Measurements from ENCODE around the gene RPL39L. TPM values are rescaled to one million over a fixed set of nuclear protein-coding genes. Genes with fewer than 3 reads are reported as not detected.

The RPL39L gene
- total RNA-seq: 1 to 10 TPM; 5.4 to 8.9 (median 7.4) TPM

GRCh38 chr3:187139126-187139894 is at the start of gene RPL39L:
TSS of gene RPL39L (minus strand) at chr3:187139496. CDS start at chr3:187121300, 18,196 bp downstream.
- Histone ChIP-seq H3K36me3 (no peaks in the 10 kb centered on the region), H3K4me3 (peak within 1 kb of the TSS; percentile 30 to 65), H3K9me3 (no peaks in the 10 kb centered on the region), H3K27ac (peak within 1 kb of the TSS in 3 of 4 donors; percentile 63 to 78 (median 72)), H3K4me1 (peaks cover 0 to 16% (median 0%) of the 10 kb centered on the region in 3 donors), H3K27me3 (no peaks in the 10 kb centered on the region)
- peak; percentile 97 for ATAC-seq
- peak; percentile 69 to 86 (median 77) for TF ChIP-seq CTCF (IDR thresholded peaks at IDR 0.05)
- TF ChIP-seq EP300 (IDR thresholded peaks at IDR 0.05): no peak
- peak; percentile 56 for TF ChIP-seq POLR2AphosphoS5 (IDR thresholded peaks at IDR 0.05)
- TF ChIP-seq POLR2A (IDR thresholded peaks at IDR 0.05): peak; percentile 24 to 55
- WGBS, 2 donors (ENCODE audit: low coverage in 1 of 2): 0% methylated on average over 6 of the region's 69 CpGs; no CpG with 5 or more reads in 1 of the 2 donors

- Histone ChIP-seq H3K9me3 (no peaks in the 10 kb centered on the region), H3K4me1 (peaks cover 11 to 50% (median 29%) of the 10 kb centered on the region in 3 donors), H3K36me3 (no peaks in the 10 kb centered on the region), H3K4me3 (no peak overlapping the region), H3K27me3 (no peaks in the 10 kb centered on the region), H3K27ac (peak overlapping the region; percentile 38 to 84 (median 63))
- peak; percentile 90 for TF ChIP-seq POLR2AphosphoS5 (IDR thresholded peaks at IDR 0.05)
- TF ChIP-seq CTCF (IDR thresholded peaks at IDR 0.05): no peak
- WGBS, 2 donors (ENCODE audit: low coverage in 1 of 2): 8 to 31% methylated on average over 2 of the region's 2 CpGs
- ATAC-seq: no peak
Observed at GRCh38 chr3:187188931-187189330, 49.6 kb upstream of the RPL39L start.

GRCh38 chr3:187186801-187187421 is 47.6 kb upstream of the RPL39L start:
- H3K4me3 ChIP-seq: no peak overlapping the region
- peak; percentile 89 for ATAC-seq
- H3K9me3 ChIP-seq: no peaks in the 10 kb centered on the region
- 27 to 42% methylated on average over 3 to 4 of the region's 5 CpGs for WGBS, 2 donors (ENCODE audit: low coverage in 1 of 2)
- peak overlapping the region; percentile 76 to 87 (median 84) for H3K27ac ChIP-seq
- H3K4me1 ChIP-seq: peaks cover 11 to 50% (median 29%) of the 10 kb centered on the region in 3 donors
- no peaks in the 10 kb centered on the region for H3K27me3 ChIP-seq
- no peaks in the 10 kb centered on the region for H3K36me3 ChIP-seq
- TF ChIP-seq EP300 (IDR thresholded peaks at IDR 0.05) (no peak), POLR2A (IDR thresholded peaks at IDR 0.05) (no peak), POLR2AphosphoS5 (IDR thresholded peaks at IDR 0.05) (peak; percentile 85)

- TF ChIP-seq POLR2A (IDR thresholded peaks at IDR 0.05) (no peak), POLR2AphosphoS5 (IDR thresholded peaks at IDR 0.05) (no peak), CTCF (IDR thresholded peaks at IDR 0.05) (no peak), EP300 (IDR thresholded peaks at IDR 0.05) (no peak)
- H3K9me3 ChIP-seq: no peaks in the 10 kb centered on the region
- H3K27me3 ChIP-seq: no peaks in the 10 kb centered on the region
- 15 to 43% methylated on average over 2 of the region's 2 CpGs for WGBS, 2 donors (ENCODE audit: low coverage in 1 of 2)
- H3K4me3 ChIP-seq: no peak overlapping the region
- peak overlapping the region; percentile 76 to 87 (median 84) for H3K27ac ChIP-seq
- ATAC-seq: peak; percentile 3
- H3K4me1 ChIP-seq: peaks cover 11 to 50% (median 29%) of the 10 kb centered on the region in 3 donors
- H3K36me3 ChIP-seq: no peaks in the 10 kb centered on the region
Observed at GRCh38 chr3:187186375-187186774, 47.1 kb upstream of the RPL39L start.

- no peak for TF ChIP-seq CTCF (IDR thresholded peaks at IDR 0.05)
- no peak for TF ChIP-seq EP300 (IDR thresholded peaks at IDR 0.05)
- TF ChIP-seq POLR2A (IDR thresholded peaks at IDR 0.05): no peak
- TF ChIP-seq POLR2AphosphoS5 (IDR thresholded peaks at IDR 0.05): no peak
- H3K36me3 ChIP-seq: no peaks in the 10 kb centered on the region
- WGBS, 2 donors (ENCODE audit: low coverage in 1 of 2): 91 to 100% methylated on average over 4 of the region's 4 CpGs
- H3K27ac ChIP-seq: peak overlapping the region in 3 of 4 donors; percentile 83 to 87 (median 84)
- no peak for ATAC-seq
- no peaks in the 10 kb centered on the region for H3K27me3 ChIP-seq
- H3K4me3 ChIP-seq: no peak overlapping the region
- H3K9me3 ChIP-seq: no peaks in the 10 kb centered on the region
- peaks cover 11 to 50% (median 29%) of the 10 kb centered on the region in 3 donors for H3K4me1 ChIP-seq
Observed at GRCh38 chr3:187185759-187186158, 46.5 kb upstream of the RPL39L start.
